Measurements from ENCODE around the gene WWC2.
A peak's percentile ranks its signal among the peaks of the same experiment; 100 is the strongest.

WWC2 gene

DNA sequence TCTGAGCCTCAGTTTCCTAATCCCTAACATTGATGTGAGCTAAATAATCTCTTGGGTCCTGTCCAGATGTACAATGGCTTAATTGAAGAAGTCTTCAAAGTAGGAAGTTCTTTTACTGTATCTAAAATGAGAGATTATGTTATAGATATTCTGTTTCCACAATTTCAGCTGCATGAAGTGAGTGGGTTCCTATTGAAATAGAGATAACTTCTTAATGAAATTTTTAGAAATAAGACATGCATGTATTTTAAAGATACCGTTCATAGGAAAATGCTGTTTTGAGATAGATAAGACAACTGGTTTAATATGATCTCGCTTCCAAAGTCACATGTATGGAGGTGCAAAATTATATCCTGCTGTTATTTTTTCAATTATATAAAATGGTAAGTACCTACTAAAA, 149.1 kb downstream of the WWC2 start:
- Mint-ChIP-seq H3K4me3 (no peak overlapping the region), H3K27ac (no peak overlapping the region)
- no peak for ATAC-seq

GRCh38 chr4:183249854-183250253, 150.8 kb downstream of the WWC2 start:
- H3K4me1 Mint-ChIP-seq = no peaks in the 10 kb centered on the region
- ATAC-seq (no peak), DNase-seq (no peak)
- H3K4me3 Mint-ChIP-seq = no peak overlapping the region
- no peaks in the 10 kb centered on the region for H3K27me3 Mint-ChIP-seq
- H3K27ac Mint-ChIP-seq = no peak overlapping the region
- H3K36me3 Mint-ChIP-seq (ENCODE audit: low read depth) = no peaks in the 10 kb centered on the region
- no peaks in the 10 kb centered on the region for H3K9me3 Mint-ChIP-seq

More for the DNA sequence above, 149.1 kb downstream of the WWC2 start:
- no peaks in the 10 kb centered on the region for H3K27me3 Mint-ChIP-seq
- no peaks in the 10 kb centered on the region for H3K4me1 Mint-ChIP-seq
- no peaks in the 10 kb centered on the region for H3K9me3 Mint-ChIP-seq
- H3K36me3 Mint-ChIP-seq (ENCODE audit: low read depth) = no peaks in the 10 kb centered on the region
- no peak for DNase-seq

- H3K27ac Mint-ChIP-seq = no peak overlapping the region
- H3K9me3 Mint-ChIP-seq = no peaks in the 10 kb centered on the region
- no peaks in the 10 kb centered on the region for H3K4me1 Mint-ChIP-seq
- DNase-seq (no peak), ATAC-seq (no peak)
- no peak overlapping the region for H3K4me3 Mint-ChIP-seq
- H3K36me3 Mint-ChIP-seq (ENCODE audit: low read depth) = no peaks in the 10 kb centered on the region
- H3K27me3 Mint-ChIP-seq = no peaks in the 10 kb centered on the region
Observed at GRCh38 chr4:183250831-183251230, 151.8 kb downstream of the WWC2 start.

DNA sequence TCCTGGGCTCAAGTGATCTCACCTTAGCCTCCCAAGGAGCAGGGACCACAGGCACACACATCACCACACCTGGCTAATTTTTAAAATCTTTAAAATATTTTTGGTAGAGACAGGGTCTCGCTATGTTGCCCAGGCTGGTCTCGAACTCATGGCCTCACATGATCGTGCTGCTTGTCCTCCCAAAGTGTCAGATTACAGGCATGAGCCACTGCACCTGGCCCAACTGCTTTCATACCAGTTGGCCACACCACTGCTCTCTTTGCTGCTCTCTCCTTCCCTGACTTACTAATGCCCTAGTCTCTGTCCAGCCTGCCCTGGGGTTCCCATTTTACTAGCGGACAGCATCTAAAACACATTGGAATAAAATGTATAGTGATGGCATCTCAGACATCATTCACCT, 153.9 kb downstream of the WWC2 start:
- no peaks in the 10 kb centered on the region for H3K36me3 Mint-ChIP-seq (ENCODE audit: low read depth)
- H3K27me3 Mint-ChIP-seq = no peaks in the 10 kb centered on the region
- H3K4me3 Mint-ChIP-seq = no peak overlapping the region
- H3K27ac Mint-ChIP-seq = no peak overlapping the region
- no peaks in the 10 kb centered on the region for H3K4me1 Mint-ChIP-seq
- no peak for DNase-seq
- no peaks in the 10 kb centered on the region for H3K9me3 Mint-ChIP-seq
- ATAC-seq = no peak

GRCh38 chr4:183253451-183253850, 154.4 kb downstream of the WWC2 start:
- Mint-ChIP-seq H3K9me3 (no peaks in the 10 kb centered on the region), H3K4me3 (no peak overlapping the region), H3K4me1 (no peaks in the 10 kb centered on the region), H3K27me3 (no peaks in the 10 kb centered on the region), H3K27ac (no peak overlapping the region), H3K36me3 (ENCODE audit: low read depth) (no peaks in the 10 kb centered on the region)
- no peak for DNase-seq
- ATAC-seq = no peak

DNA sequence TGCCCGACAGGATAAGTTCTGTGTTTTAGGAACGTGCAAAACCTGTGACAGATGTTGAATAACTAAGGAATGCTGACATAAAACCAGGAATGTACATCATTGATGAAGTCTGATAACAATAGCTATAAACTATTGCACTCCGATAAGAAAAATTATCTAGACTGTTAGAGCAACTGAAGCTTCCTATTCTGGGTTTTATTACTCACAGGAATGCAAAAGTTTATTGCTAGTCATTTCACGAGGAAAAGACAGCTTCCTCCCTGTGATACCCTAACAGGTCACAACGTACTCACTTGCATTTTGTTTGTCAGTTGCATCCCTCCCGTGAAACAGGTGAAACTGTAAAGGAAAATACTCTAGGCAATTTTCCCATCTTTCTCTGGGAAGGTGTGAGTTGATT, 155.1 kb downstream of the WWC2 start:
- DNase-seq = no peak
- Mint-ChIP-seq H3K4me1 (no peaks in the 10 kb centered on the region), H3K27me3 (no peaks in the 10 kb centered on the region), H3K4me3 (no peak overlapping the region), H3K36me3 (ENCODE audit: low read depth) (no peaks in the 10 kb centered on the region), H3K9me3 (no peaks in the 10 kb centered on the region), H3K27ac (no peak overlapping the region)
- ATAC-seq = no peak

DNA sequence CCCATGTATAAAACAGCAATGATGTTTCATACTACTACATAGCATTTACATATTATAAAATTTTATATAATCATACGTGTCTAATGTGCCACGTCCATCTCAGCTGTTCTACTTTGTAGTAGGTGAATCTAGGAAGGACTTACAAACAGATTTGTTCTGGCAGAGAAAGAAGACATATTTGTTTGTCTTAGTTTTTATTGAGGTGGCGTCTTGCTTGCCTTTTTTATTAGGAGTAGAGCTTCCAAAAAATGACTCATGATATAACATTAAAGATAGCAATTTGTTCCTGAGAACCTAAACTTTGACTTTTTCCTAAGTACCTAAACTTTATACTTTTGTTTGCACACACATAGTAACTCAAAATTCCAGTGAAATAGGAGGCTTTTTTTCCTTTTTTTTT, 156.4 kb downstream of the WWC2 start:
- H3K4me3 Mint-ChIP-seq = no peak overlapping the region
- H3K36me3 Mint-ChIP-seq (ENCODE audit: low read depth) = no peaks in the 10 kb centered on the region
- H3K4me1 Mint-ChIP-seq = no peaks in the 10 kb centered on the region
- no peaks in the 10 kb centered on the region for H3K9me3 Mint-ChIP-seq
- no peak overlapping the region for H3K27ac Mint-ChIP-seq
- no peaks in the 10 kb centered on the region for H3K27me3 Mint-ChIP-seq
- DNase-seq (no peak), ATAC-seq (no peak)

DNA sequence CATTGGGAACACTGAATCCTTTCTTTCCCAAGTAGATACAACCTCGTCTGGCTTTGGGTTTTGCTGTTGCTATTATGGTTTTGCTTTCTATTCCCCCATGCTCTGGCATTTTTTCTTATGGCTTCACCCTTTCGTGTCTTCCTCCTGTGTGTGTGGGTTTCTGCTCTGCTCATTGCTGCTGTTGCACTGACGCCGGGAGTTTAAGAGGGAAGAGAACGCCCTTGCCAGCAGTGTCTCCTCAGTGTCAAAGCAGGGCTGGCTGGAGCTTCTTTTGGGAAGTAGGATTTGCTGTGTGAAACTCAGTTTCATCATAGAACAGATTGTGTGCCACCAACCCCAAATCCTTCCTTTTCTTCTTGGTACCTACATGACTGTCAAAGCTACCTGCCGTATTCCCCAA, 157.3 kb downstream of the WWC2 start:
- Mint-ChIP-seq H3K4me3 (no peak overlapping the region), H3K27me3 (no peaks in the 10 kb centered on the region), H3K36me3 (ENCODE audit: low read depth) (no peaks in the 10 kb centered on the region), H3K27ac (no peak overlapping the region), H3K4me1 (no peaks in the 10 kb centered on the region), H3K9me3 (no peaks in the 10 kb centered on the region)
- ATAC-seq (no peak), DNase-seq (no peak)

- DNase-seq = peak; percentile 48
Observed at GRCh38 chr4:183256756-183257385, 157.8 kb downstream of the WWC2 start.

GRCh38 chr4:183257808-183258207, 158.8 kb downstream of the WWC2 start:
- no peaks in the 10 kb centered on the region for H3K27me3 Mint-ChIP-seq
- H3K9me3 Mint-ChIP-seq = no peaks in the 10 kb centered on the region
- H3K4me1 Mint-ChIP-seq = peaks cover 5% of the 10 kb centered on the region
- H3K36me3 Mint-ChIP-seq (ENCODE audit: low read depth) = no peaks in the 10 kb centered on the region
- H3K27ac Mint-ChIP-seq = no peak overlapping the region
- DNase-seq = no peak
- ATAC-seq = no peak
- no peak overlapping the region for H3K4me3 Mint-ChIP-seq

More at GRCh38 chr4:183256756-183257385, 157.8 kb downstream of the WWC2 start:
- no peak overlapping the region for H3K4me3 Mint-ChIP-seq
- H3K36me3 Mint-ChIP-seq (ENCODE audit: low read depth) = no peaks in the 10 kb centered on the region
- H3K4me1 Mint-ChIP-seq = no peaks in the 10 kb centered on the region
- H3K27ac Mint-ChIP-seq = no peak overlapping the region
- ATAC-seq = peak; percentile 63
- H3K27me3 Mint-ChIP-seq = no peaks in the 10 kb centered on the region
- no peaks in the 10 kb centered on the region for H3K9me3 Mint-ChIP-seq

GRCh38 chr4:183260491-183261151, 161.6 kb downstream of the WWC2 start:
- ATAC-seq = no peak
- Mint-ChIP-seq H3K4me1 (peaks cover 5% of the 10 kb centered on the region), H3K27me3 (no peaks in the 10 kb centered on the region), H3K27ac (no peak overlapping the region), H3K36me3 (ENCODE audit: low read depth) (no peaks in the 10 kb centered on the region), H3K4me3 (no peak overlapping the region), H3K9me3 (no peaks in the 10 kb centered on the region)
- no peak for DNase-seq

DNA sequence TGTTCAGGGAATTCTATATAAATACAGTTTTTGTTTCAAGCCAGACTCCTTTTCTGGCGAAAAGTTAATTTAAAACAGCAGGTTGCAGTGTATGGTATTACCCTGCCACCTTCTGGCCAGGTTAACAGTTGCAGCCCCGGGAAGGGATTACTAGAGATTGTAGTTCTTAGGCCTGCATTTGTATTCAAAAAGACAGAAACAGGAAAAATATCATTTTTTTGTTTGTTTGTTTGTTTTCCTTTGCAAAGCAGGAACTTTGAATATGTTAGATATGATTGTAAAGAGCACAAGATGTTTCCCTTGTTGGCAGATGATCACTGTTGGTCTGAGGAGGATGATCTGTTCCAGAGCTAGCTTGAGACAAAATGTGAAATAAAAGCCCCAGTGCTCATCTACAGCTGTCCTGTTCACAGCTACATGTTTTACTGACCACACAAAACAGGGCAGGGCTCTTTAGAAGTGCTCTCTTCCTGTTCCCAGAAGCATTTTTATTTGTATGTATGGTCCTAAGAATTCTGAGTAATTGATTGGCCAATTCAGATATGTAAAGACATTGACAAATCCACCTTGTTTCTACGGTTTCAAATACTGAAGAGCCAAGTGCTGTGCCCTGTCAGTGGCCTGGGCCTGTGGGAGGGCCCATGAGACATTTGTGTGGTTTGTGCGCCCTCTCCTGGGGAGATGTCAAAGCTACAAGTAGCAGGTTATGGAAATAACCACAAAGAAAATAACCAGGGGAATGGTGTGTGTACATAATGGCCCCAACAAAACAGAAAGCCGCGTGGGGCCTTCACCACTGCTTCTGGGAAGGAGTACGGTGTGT, 163.1 kb downstream of the WWC2 start:
- H3K27me3 Mint-ChIP-seq = no peaks in the 10 kb centered on the region
- H3K36me3 Mint-ChIP-seq (ENCODE audit: low read depth) = no peaks in the 10 kb centered on the region
- H3K4me3 Mint-ChIP-seq = no peak overlapping the region
- peak; percentile 80 for DNase-seq
- H3K27ac Mint-ChIP-seq = no peak overlapping the region
- H3K9me3 Mint-ChIP-seq = no peaks in the 10 kb centered on the region
- peaks cover 5% of the 10 kb centered on the region for H3K4me1 Mint-ChIP-seq
- ATAC-seq = peak; percentile 86

DNA sequence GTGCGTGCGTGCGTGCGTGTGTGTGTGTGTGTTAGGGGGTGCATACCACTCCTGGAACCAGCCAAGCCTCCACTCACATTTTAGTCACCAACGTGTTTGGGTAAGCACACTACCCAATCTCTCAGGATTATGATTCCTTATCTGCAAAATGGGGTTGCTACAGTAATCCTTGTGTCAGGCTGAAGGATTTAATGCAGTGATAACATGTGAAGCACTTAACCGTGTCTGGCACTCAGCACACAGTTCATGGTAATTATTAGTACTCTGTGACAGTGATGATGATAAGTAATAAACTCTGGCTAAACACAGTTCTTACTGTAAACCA, 163.7 kb downstream of the WWC2 start:
- Mint-ChIP-seq H3K4me1 (peaks cover 5% of the 10 kb centered on the region), H3K9me3 (no peaks in the 10 kb centered on the region), H3K27ac (no peak overlapping the region), H3K27me3 (no peaks in the 10 kb centered on the region), H3K36me3 (ENCODE audit: low read depth) (no peaks in the 10 kb centered on the region), H3K4me3 (no peak overlapping the region)
- DNase-seq = no peak
- no peak for ATAC-seq

DNA sequence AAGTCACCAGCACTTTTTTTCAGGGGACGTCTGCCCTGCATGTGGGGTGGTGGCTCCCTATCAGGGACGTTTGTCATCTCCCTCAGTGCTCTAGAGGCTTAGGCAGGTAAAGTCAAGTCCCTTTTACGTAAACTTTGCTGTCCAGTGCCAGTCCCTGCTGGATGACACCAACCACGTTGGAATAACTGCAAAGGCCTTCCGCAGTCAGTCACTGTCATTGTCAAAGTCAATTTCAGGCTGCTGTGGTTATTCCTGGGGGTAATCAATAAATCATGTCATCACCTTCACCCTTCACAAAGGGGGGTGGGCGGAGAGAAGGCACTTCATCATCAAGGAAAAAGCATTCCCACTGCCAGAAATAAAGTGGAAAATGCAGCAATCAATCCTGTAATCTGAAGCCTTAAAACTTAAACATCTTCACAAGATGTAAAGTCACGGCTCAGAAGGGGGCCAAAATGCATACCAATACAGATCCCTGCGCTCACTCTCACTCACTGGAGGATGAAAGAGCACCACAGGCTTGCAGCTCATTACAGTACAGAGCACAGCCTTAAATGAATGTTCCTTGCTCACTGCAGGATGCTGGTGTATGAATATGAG, 164.8 kb downstream of the WWC2 start:
- no peak for ATAC-seq
- no peaks in the 10 kb centered on the region for H3K36me3 Mint-ChIP-seq (ENCODE audit: low read depth)
- H3K4me3 Mint-ChIP-seq = no peak overlapping the region
- DNase-seq = no peak
- H3K27me3 Mint-ChIP-seq = no peaks in the 10 kb centered on the region
- H3K4me1 Mint-ChIP-seq = peaks cover 5% of the 10 kb centered on the region
- no peak overlapping the region for H3K27ac Mint-ChIP-seq
- no peaks in the 10 kb centered on the region for H3K9me3 Mint-ChIP-seq

DNA sequence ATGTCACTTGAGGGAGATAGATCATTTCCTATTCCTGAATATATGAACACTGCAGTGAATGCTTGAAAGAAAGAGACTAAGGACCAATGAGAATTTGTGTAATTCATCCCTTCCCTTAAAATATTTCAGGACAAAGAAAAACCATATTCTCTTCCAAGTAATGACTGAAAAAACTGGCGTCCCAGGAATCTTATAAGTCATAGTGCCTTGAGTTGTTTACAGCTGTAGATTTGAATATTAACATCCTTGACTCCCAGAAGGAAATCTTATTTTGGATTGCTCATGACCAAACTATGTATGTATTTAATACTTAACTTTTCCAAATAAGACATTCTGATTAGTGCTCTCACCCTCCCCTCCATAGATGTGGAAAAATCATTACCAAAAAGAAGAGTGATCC, 165.6 kb downstream of the WWC2 start:
- H3K4me3 Mint-ChIP-seq = no peak overlapping the region
- H3K27ac Mint-ChIP-seq = no peak overlapping the region
- no peak for DNase-seq

More for the DNA sequence above, 165.6 kb downstream of the WWC2 start:
- no peaks in the 10 kb centered on the region for H3K36me3 Mint-ChIP-seq (ENCODE audit: low read depth)
- no peaks in the 10 kb centered on the region for H3K9me3 Mint-ChIP-seq
- H3K4me1 Mint-ChIP-seq = peaks cover 5% of the 10 kb centered on the region
- no peak for ATAC-seq
- no peaks in the 10 kb centered on the region for H3K27me3 Mint-ChIP-seq
